ENCODE data around the gene CALCB.
"Not testable (repeated sequence)": the region's sequence is repeated elsewhere in the genome, so short reads cannot be mapped to it uniquely, and the experiment has no call there.

CALCB gene, protein sequence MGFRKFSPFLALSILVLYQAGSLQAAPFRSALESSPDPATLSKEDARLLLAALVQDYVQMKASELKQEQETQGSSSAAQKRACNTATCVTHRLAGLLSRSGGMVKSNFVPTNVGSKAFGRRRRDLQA

GRCh38 chr11:15073361-15074205 is at the start of gene CALCB:
Gene CALCB, plus strand, starts transcription at chr11:15073593. Its CDS starts 1,126 bp downstream, at chr11:15074719.
- no peak for DNase-seq

- no peak for DNase-seq
Measured at GRCh38 chr11:15027011-15027410, 46.4 kb upstream of the CALCB start.

GRCh38 chr11:15027956-15028355 is 45.4 kb upstream of the CALCB start:
- no peak for DNase-seq

- no peak for DNase-seq
Measured at GRCh38 chr11:15028379-15028778, 45.0 kb upstream of the CALCB start.

GRCh38 chr11:15031945-15032344 is 41.4 kb upstream of the CALCB start:
- not testable (repeated sequence) for DNase-seq

- no peak for DNase-seq
Measured at GRCh38 chr11:15034687-15035267, 38.6 kb upstream of the CALCB start.

- DNase-seq: peak; percentile 62
Measured at GRCh38 chr11:15035283-15035682, 38.1 kb upstream of the CALCB start.

DNA sequence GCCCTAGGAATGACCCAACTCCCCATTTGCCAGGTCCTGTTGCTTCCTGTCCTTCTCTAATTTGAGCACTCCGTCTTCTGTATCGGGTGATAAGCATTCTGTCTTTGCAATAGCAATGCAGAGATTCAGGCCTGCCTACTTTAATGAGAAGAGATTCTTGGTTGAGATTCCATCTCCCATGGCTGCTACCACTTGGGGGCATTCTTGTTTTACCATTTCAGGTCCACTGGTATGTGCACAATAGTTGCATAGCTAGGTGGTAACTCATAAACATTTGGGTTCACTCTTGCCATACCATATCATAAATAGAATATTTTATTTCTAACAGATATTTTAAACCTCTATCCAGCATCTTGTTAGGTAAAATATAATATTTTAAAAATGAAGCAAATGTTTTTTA is 34.4 kb upstream of the CALCB start:
- no peak for DNase-seq

DNA sequence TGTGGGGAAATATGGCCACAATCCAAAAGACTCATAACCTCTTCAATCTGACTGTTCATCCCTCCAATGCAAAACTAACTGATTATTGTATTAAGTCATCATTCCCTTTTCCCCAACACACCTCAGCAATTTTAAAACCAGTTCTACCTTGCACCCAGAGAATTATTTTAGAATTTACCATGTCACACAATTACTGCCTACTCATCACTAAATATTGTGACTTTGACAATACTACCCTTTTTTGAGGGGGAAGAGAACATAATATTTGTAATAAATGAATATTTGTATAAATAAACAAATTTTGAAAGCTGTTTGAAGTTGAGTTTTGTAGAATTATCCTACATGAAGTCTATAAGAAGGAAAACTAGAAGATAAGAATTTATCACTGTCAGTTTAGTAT is 28.2 kb upstream of the CALCB start:
- DNase-seq: no peak

- no peak for DNase-seq
Measured at GRCh38 chr11:15045891-15046290, 27.5 kb upstream of the CALCB start.

GRCh38 chr11:15046673-15047072 is 26.7 kb upstream of the CALCB start:
- not testable (repeated sequence) for DNase-seq

- DNase-seq: no peak
Measured at GRCh38 chr11:15048616-15049015, 24.8 kb upstream of the CALCB start.

- DNase-seq: no peak
Measured at GRCh38 chr11:15053191-15053685, 20.2 kb upstream of the CALCB start.

GRCh38 chr11:15055620-15056356 is 17.6 kb upstream of the CALCB start:
- no peak for DNase-seq

DNA sequence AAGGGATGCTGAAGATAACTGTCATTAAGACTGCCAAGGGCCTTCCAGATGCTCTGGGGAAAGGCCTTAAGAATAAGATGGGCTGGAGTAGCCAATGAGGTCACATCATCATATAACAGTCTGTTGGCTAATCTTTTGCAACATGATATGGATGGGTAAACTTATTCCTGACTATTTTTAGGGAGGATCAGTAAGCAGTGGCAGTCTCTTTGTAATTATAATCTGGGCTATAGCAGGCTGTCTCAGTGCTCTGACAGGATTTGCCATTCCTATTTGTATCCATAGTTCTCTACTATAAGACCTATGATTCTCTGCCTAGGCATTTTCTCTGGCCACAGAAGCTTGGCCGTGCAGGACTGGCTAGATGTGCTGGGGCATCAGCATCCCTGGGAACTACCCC is 16.1 kb upstream of the CALCB start:
- no peak for DNase-seq

GRCh38 chr11:15059132-15059915 is 14.1 kb upstream of the CALCB start:
- no peak for DNase-seq

- no peak for DNase-seq
Measured at GRCh38 chr11:15062599-15062998, 10.8 kb upstream of the CALCB start.

DNA sequence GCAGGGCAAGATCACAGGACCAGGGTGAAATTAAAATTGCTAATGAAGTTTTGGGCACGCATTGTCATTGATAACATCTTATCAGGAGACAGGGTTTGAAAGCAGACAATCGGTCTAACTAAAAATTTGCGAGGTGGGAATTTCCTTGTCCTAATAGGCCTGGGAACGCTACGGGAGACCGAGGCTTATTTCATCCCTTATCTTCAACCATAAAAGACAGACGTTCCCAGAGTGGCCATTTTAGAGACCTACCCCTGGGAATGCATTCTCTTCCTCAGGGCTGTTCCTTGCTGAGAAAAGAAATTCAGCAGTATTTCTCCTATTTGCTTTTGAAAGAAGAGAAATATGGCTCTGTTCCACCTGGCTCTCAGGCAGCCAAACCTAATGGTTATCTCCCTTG is 3.6 kb upstream of the CALCB start:
- DNase-seq: not testable (repeated sequence)

- DNase-seq: no peak
Measured at GRCh38 chr11:15071556-15072255, 1.7 kb upstream of the CALCB start.

GRCh38 chr11:15072551-15073143 is 746 bp upstream of the CALCB start:
- no peak for DNase-seq

Measured in RPMI8226 (cell line).